Liver (tissue), 3 donors: Measurements from ENCODE around the gene CFP.

ENCODE experiments used
- ATF3 ChIP-seq: IDR thresholded peaks from 2 replicates; pipeline ENCODE4 v1.6.1; 2016; ENCODE audit warnings: antibody characterized with exemption
- CTCF ChIP-seq: fragments of 150-350 bp; IDR thresholded peaks from 2 replicates; pipeline ENCODE4 v1.5.1; 2017; ENCODE audit warnings: improper control_type of control experiment, low read depth, low read length; ENCODE audit not compliant: missing input control
- EGR1 ChIP-seq, 2 donors: IDR thresholded peaks; 2 replicates each; pipeline ENCODE4 v1.6.1; 2016 to 2018; ENCODE audit warnings: antibody characterized with exemption in 2 of 2, low read depth in 2 of 2
- FOXA1 ChIP-seq: IDR thresholded peaks from 2 replicates; pipeline ENCODE4 v1.6.1; 2016; ENCODE audit warnings: antibody characterized with exemption
- GABPA ChIP-seq, 2 donors: IDR thresholded peaks in 1 of 2; conservative IDR thresholded peaks in 1 of 2; 2 replicates each; pipeline ENCODE4 v1.6.1; 2016; ENCODE audit warnings: antibody characterized with exemption in 2 of 2, mild to moderate bottlenecking in 1 of 2, moderate library complexity in 1 of 2
- JUND ChIP-seq, 2 donors: IDR thresholded peaks; 2 replicates each; pipeline ENCODE4 v1.6.1; 2016; ENCODE audit warnings: antibody characterized with exemption in 2 of 2
- MAX ChIP-seq: IDR thresholded peaks from 2 replicates; pipeline ENCODE4 v1.6.1; 2016; ENCODE audit warnings: antibody characterized with exemption
- NR2F2 ChIP-seq: IDR thresholded peaks from 2 replicates; pipeline ENCODE4 v1.6.1; 2016; ENCODE audit warnings: antibody characterized with exemption
- RAD21 ChIP-seq, 2 donors: IDR thresholded peaks; 2 replicates each; pipeline ENCODE4 v1.6.1; 2016; ENCODE audit warnings: antibody characterized with exemption in 2 of 2, mild to moderate bottlenecking in 2 of 2
- REST ChIP-seq: IDR thresholded peaks from 2 replicates; pipeline ENCODE4 v1.6.1; 2016; ENCODE audit warnings: antibody characterized with exemption, mild to moderate bottlenecking
- TAF1 ChIP-seq: conservative IDR thresholded peaks from 2 replicates; pipeline ENCODE4 v1.6.1; 2016; ENCODE audit warnings: antibody characterized with exemption, mild to moderate bottlenecking
- YY1 ChIP-seq: IDR thresholded peaks from 2 replicates; pipeline ENCODE4 v1.6.1; 2016; ENCODE audit warnings: antibody characterized with exemption, mild to moderate bottlenecking
- ZBTB33 ChIP-seq: IDR thresholded peaks from 2 replicates; pipeline ENCODE4 v1.6.1; 2016; ENCODE audit warnings: antibody characterized with exemption
- donor health status: healthy.
- donor health status: healthy.

GRCh38 chrX:47578692-47579091 is 51.0 kb downstream of the CFP start:
- TF ChIP-seq CTCF = no peak
- no peak for TF ChIP-seq ZBTB33
- TF ChIP-seq TAF1 = no peak
- no peak for TF ChIP-seq YY1
- TF ChIP-seq ATF3 = no peak
- no peak for TF ChIP-seq RAD21 (IDR thresholded peaks at IDR 0.05)
- no peak for TF ChIP-seq MAX
- TF ChIP-seq EGR1 (IDR thresholded peaks at IDR 0.05; ENCODE audit: low read depth in 2 of 2) = no peak
- no peak for TF ChIP-seq REST
- no peak for TF ChIP-seq FOXA1
- no peak for TF ChIP-seq NR2F2
- no peak for TF ChIP-seq GABPA (IDR thresholded peaks at IDR 0.05 in 1 of 2, conservative IDR thresholded peaks at IDR 0.05 in 1 of 2)
- TF ChIP-seq JUND (IDR thresholded peaks at IDR 0.05) = no peak
